Measurements from ENCODE around the gene DPYSL4.

DPYSL4 gene

GRCh38 chr10:132239126-132240031 lies 52.6 kb downstream of the DPYSL4 start:
- H2BK12ac ChIP-seq (ENCODE audit: low read length) = no peak overlapping the region
- H3K23ac ChIP-seq (ENCODE audit: low read length) = no peak overlapping the region
- H3K36me3 ChIP-seq (ENCODE audit: control insufficient read depth in 1 of 2, insufficient read depth in 2 of 2, low read length in 2 of 2) = no peaks in the 10 kb centered on the region
- H3K4ac ChIP-seq (ENCODE audit: low read depth, low read length) = no peak overlapping the region
- no peak overlapping the region for H3K14ac ChIP-seq (ENCODE audit: low read length)
- H2AK5ac ChIP-seq (ENCODE audit: low read length) = no peak overlapping the region
- DNase-seq = no peak
- H3K79me2 ChIP-seq (ENCODE audit: control insufficient read depth, insufficient read depth, low read length, poor library complexity) = no peaks in the 10 kb centered on the region
- H3K79me1 ChIP-seq (ENCODE audit: low read length) = no peaks in the 10 kb centered on the region
- no peak overlapping the region for H4K12ac ChIP-seq (ENCODE audit: low read depth, low read length)
- no peak overlapping the region for H3K9ac ChIP-seq (ENCODE audit: low read length)
- H3K4me3 ChIP-seq (ENCODE audit: low read depth, low read length) = no peak overlapping the region
- no peak overlapping the region for H3K4me2 ChIP-seq (ENCODE audit: low read length)
- no peak overlapping the region for H2AFZ ChIP-seq (ENCODE audit: insufficient read depth, low read length, poor library complexity)
- WGBS (ENCODE audit: extremely low coverage, insufficient coverage, insufficient read length) = no CpG with 5 or more reads among the region's 29 CpGs
- H2BK5ac ChIP-seq (ENCODE audit: low read depth, low read length, poor library complexity) = no peak overlapping the region
- H2BK120ac ChIP-seq (ENCODE audit: insufficient read depth, low read length, poor library complexity) = no peak overlapping the region
- H3K4me1 ChIP-seq (ENCODE audit: control insufficient read depth in 1 of 2, insufficient read depth in 2 of 2, low read length in 2 of 2) = peaks cover 9 to 11% of the 10 kb centered on the region in 2 experiments
- H4K8ac ChIP-seq (ENCODE audit: low read depth, low read length) = no peak overlapping the region
- H3K9me3 ChIP-seq (ENCODE audit: insufficient read depth, low read depth, low read length) = no peaks in the 10 kb centered on the region
- no peak overlapping the region for H3K18ac ChIP-seq (ENCODE audit: low read length)
- H3K27me3 ChIP-seq (ENCODE audit: insufficient read depth, low read length) = no peaks in the 10 kb centered on the region
- no peak overlapping the region for H4K91ac ChIP-seq (ENCODE audit: low read depth, low read length)
- H3K27ac ChIP-seq (ENCODE audit: low read depth, low read length) = no peak overlapping the region

- Histone ChIP-seq H3K4ac (ENCODE audit: low read depth, low read length) (no peak overlapping the region), H3K9ac (ENCODE audit: low read length) (no peak overlapping the region), H4K8ac (ENCODE audit: low read depth, low read length) (no peak overlapping the region), H2BK120ac (ENCODE audit: insufficient read depth, low read length, poor library complexity) (no peak overlapping the region), H4K12ac (ENCODE audit: low read depth, low read length) (no peak overlapping the region), H3K27me3 (ENCODE audit: insufficient read depth, low read length) (no peaks in the 10 kb centered on the region), H3K4me2 (ENCODE audit: low read length) (no peak overlapping the region), H2AK5ac (ENCODE audit: low read length) (no peak overlapping the region), H3K36me3 (ENCODE audit: control insufficient read depth in 1 of 2, insufficient read depth in 2 of 2, low read length in 2 of 2) (no peaks in the 10 kb centered on the region), H2BK5ac (ENCODE audit: low read depth, low read length, poor library complexity) (no peak overlapping the region), H3K14ac (ENCODE audit: low read length) (no peak overlapping the region), H3K9me3 (ENCODE audit: insufficient read depth, low read depth, low read length) (no peaks in the 10 kb centered on the region), H3K18ac (ENCODE audit: low read length) (no peak overlapping the region), H2BK12ac (ENCODE audit: low read length) (no peak overlapping the region), H3K4me3 (ENCODE audit: low read depth, low read length) (no peak overlapping the region), H3K27ac (ENCODE audit: low read depth, low read length) (no peak overlapping the region), H4K91ac (ENCODE audit: low read depth, low read length) (no peak overlapping the region), H3K23ac (ENCODE audit: low read length) (no peak overlapping the region), H3K79me1 (ENCODE audit: low read length) (no peaks in the 10 kb centered on the region), H3K4me1 (ENCODE audit: control insufficient read depth in 1 of 2, insufficient read depth in 2 of 2, low read length in 2 of 2) (peaks cover 9 to 11% of the 10 kb centered on the region in 2 experiments), H3K79me2 (ENCODE audit: control insufficient read depth, insufficient read depth, low read length, poor library complexity) (no peaks in the 10 kb centered on the region), H2AFZ (ENCODE audit: insufficient read depth, low read length, poor library complexity) (no peak overlapping the region)
- WGBS (ENCODE audit: extremely low coverage, insufficient coverage, insufficient read length) = no CpG with 5 or more reads among the region's 15 CpGs
- DNase-seq = no peak
Measured at GRCh38 chr10:132240156-132240555, 53.4 kb downstream of the DPYSL4 start.

GRCh38 chr10:132240581-132240980 lies 53.8 kb downstream of the DPYSL4 start:
- no peak overlapping the region for H2AFZ ChIP-seq (ENCODE audit: insufficient read depth, low read length, poor library complexity)
- no peak overlapping the region for H2BK120ac ChIP-seq (ENCODE audit: insufficient read depth, low read length, poor library complexity)
- peaks cover 9 to 11% of the 10 kb centered on the region in 2 experiments for H3K4me1 ChIP-seq (ENCODE audit: control insufficient read depth in 1 of 2, insufficient read depth in 2 of 2, low read length in 2 of 2)
- no peak overlapping the region for H3K4ac ChIP-seq (ENCODE audit: low read depth, low read length)
- no peak overlapping the region for H2BK5ac ChIP-seq (ENCODE audit: low read depth, low read length, poor library complexity)
- no peak overlapping the region for H3K14ac ChIP-seq (ENCODE audit: low read length)
- H3K4me3 ChIP-seq (ENCODE audit: low read depth, low read length) = no peak overlapping the region
- no peaks in the 10 kb centered on the region for H3K9me3 ChIP-seq (ENCODE audit: insufficient read depth, low read depth, low read length)
- H3K27me3 ChIP-seq (ENCODE audit: insufficient read depth, low read length) = no peaks in the 10 kb centered on the region
- no peaks in the 10 kb centered on the region for H3K79me2 ChIP-seq (ENCODE audit: control insufficient read depth, insufficient read depth, low read length, poor library complexity)
- no peak overlapping the region for H4K91ac ChIP-seq (ENCODE audit: low read depth, low read length)
- no peaks in the 10 kb centered on the region for H3K36me3 ChIP-seq (ENCODE audit: control insufficient read depth in 1 of 2, insufficient read depth in 2 of 2, low read length in 2 of 2)
- no peak overlapping the region for H3K9ac ChIP-seq (ENCODE audit: low read length)
- DNase-seq = no peak
- no peak overlapping the region for H3K27ac ChIP-seq (ENCODE audit: low read depth, low read length)
- H3K23ac ChIP-seq (ENCODE audit: low read length) = no peak overlapping the region
- H4K8ac ChIP-seq (ENCODE audit: low read depth, low read length) = no peak overlapping the region
- no CpG with 5 or more reads among the region's 16 CpGs for WGBS (ENCODE audit: extremely low coverage, insufficient coverage, insufficient read length)
- H3K18ac ChIP-seq (ENCODE audit: low read length) = no peak overlapping the region
- H2AK5ac ChIP-seq (ENCODE audit: low read length) = no peak overlapping the region
- H3K79me1 ChIP-seq (ENCODE audit: low read length) = no peaks in the 10 kb centered on the region
- H4K12ac ChIP-seq (ENCODE audit: low read depth, low read length) = no peak overlapping the region
- H3K4me2 ChIP-seq (ENCODE audit: low read length) = no peak overlapping the region
- no peak overlapping the region for H2BK12ac ChIP-seq (ENCODE audit: low read length)

- no CpG with 5 or more reads among the region's 13 CpGs for WGBS (ENCODE audit: extremely low coverage, insufficient coverage, insufficient read length)
- H3K79me2 ChIP-seq (ENCODE audit: control insufficient read depth, insufficient read depth, low read length, poor library complexity) = no peaks in the 10 kb centered on the region
- H2BK5ac ChIP-seq (ENCODE audit: low read depth, low read length, poor library complexity) = no peak overlapping the region
- H3K4me1 ChIP-seq (ENCODE audit: control insufficient read depth in 1 of 2, insufficient read depth in 2 of 2, low read length in 2 of 2) = peaks cover 9 to 11% of the 10 kb centered on the region in 2 experiments
- H2BK12ac ChIP-seq (ENCODE audit: low read length) = no peak overlapping the region
- no peak overlapping the region for H3K4me2 ChIP-seq (ENCODE audit: low read length)
- no peak overlapping the region for H4K8ac ChIP-seq (ENCODE audit: low read depth, low read length)
- no peak overlapping the region for H4K12ac ChIP-seq (ENCODE audit: low read depth, low read length)
- H3K23ac ChIP-seq (ENCODE audit: low read length) = no peak overlapping the region
- no peaks in the 10 kb centered on the region for H3K36me3 ChIP-seq (ENCODE audit: control insufficient read depth in 1 of 2, insufficient read depth in 2 of 2, low read length in 2 of 2)
- H3K4me3 ChIP-seq (ENCODE audit: low read depth, low read length) = no peak overlapping the region
- H3K27me3 ChIP-seq (ENCODE audit: insufficient read depth, low read length) = no peaks in the 10 kb centered on the region
- no peak for DNase-seq
- no peak overlapping the region for H2AK5ac ChIP-seq (ENCODE audit: low read length)
- no peak overlapping the region for H3K27ac ChIP-seq (ENCODE audit: low read depth, low read length)
- H3K79me1 ChIP-seq (ENCODE audit: low read length) = no peaks in the 10 kb centered on the region
- no peak overlapping the region for H2AFZ ChIP-seq (ENCODE audit: insufficient read depth, low read length, poor library complexity)
- no peak overlapping the region for H3K9ac ChIP-seq (ENCODE audit: low read length)
- H2BK120ac ChIP-seq (ENCODE audit: insufficient read depth, low read length, poor library complexity) = no peak overlapping the region
- H3K4ac ChIP-seq (ENCODE audit: low read depth, low read length) = no peak overlapping the region
- no peak overlapping the region for H3K18ac ChIP-seq (ENCODE audit: low read length)
- H3K14ac ChIP-seq (ENCODE audit: low read length) = no peak overlapping the region
- no peak overlapping the region for H4K91ac ChIP-seq (ENCODE audit: low read depth, low read length)
- H3K9me3 ChIP-seq (ENCODE audit: insufficient read depth, low read depth, low read length) = no peaks in the 10 kb centered on the region
Measured at GRCh38 chr10:132241086-132241485, 54.3 kb downstream of the DPYSL4 start.
